SU-DHL-6 (cell line): Measurements from ENCODE around the gene NEU4.
"Not testable (repeated sequence)": the region's sequence is repeated elsewhere in the genome, so short reads cannot be mapped to it uniquely, and the experiment has no call there.

Experiments used
- H2AFZ ChIP-seq: fragments of 200-600 bp; sonication (generic); 2 replicates; pipeline ENCODE4 v1.6.1; 2014; ENCODE audit warnings: low read depth, mild to moderate bottlenecking, moderate library complexity, mixed read lengths, antibody characterized with exemption, low read length; ENCODE audit not compliant: severe bottlenecking
- H3F3A ChIP-seq: fragments of 200-600 bp; shearing (Covaris generic); 2 replicates; pipeline ENCODE4 v1.6.0; 2016; ENCODE audit warnings: antibody characterized with exemption, mild to moderate bottlenecking; ENCODE audit not compliant: insufficient read depth
- H3K27ac ChIP-seq: fragments of 200-600 bp; sonication (generic); 2 replicates; pipeline ENCODE4 v1.5.1; 2016; ENCODE audit warnings: low read depth, mild to moderate bottlenecking, low read length, moderate library complexity, mixed read lengths
- H3K27me3 ChIP-seq: fragments of 200-600 bp; sonication (generic), shearing (Covaris generic); 2 replicates; pipeline ENCODE4 v1.6.0; 2014; ENCODE audit warnings: mild to moderate bottlenecking, low read length
- H3K36me3 ChIP-seq: fragments of 200-600 bp; sonication (generic); 2 replicates; pipeline ENCODE4 v1.6.1; 2014; ENCODE audit warnings: mild to moderate bottlenecking, low read length, mixed read lengths
- H3K4me2 ChIP-seq: fragments of 300-600, 200-600 bp; shearing (Covaris generic), sonication (generic); 2 replicates; pipeline ENCODE4 v1.6.0; 2014; ENCODE audit warnings: low read length, low read depth, mild to moderate bottlenecking; ENCODE audit not compliant: poor library complexity, severe bottlenecking
- H3K4me3 ChIP-seq: fragments of 200-600 bp; sonication (generic); 2 replicates; pipeline ENCODE4 v1.5.1; 2014; ENCODE audit warnings: antibody characterized with exemption, low read length, mild to moderate bottlenecking, mixed read lengths; ENCODE audit not compliant: insufficient read depth, poor library complexity, severe bottlenecking
- H3K79me2 ChIP-seq: fragments of 200-600 bp; sonication (generic); 2 replicates; pipeline ENCODE4 v1.6.1; 2014; ENCODE audit warnings: mild to moderate bottlenecking, low read length, moderate library complexity; ENCODE audit not compliant: insufficient read depth
- H3K9ac ChIP-seq: fragments of 200-600 bp; sonication (generic); 2 replicates; pipeline ENCODE4 v1.7.0; 2014; ENCODE audit warnings: mild to moderate bottlenecking, low read length
- H3K9me2 ChIP-seq: fragments of 200-600 bp; sonication (generic); replicated peaks from 2 replicates; pipeline ENCODE4 v1.6.1; 2014; ENCODE audit warnings: low read length; ENCODE audit not compliant: insufficient read depth
- H3K9me3 ChIP-seq: fragments of 200-600 bp; sonication (generic); 2 replicates; pipeline ENCODE4 v1.6.1; 2014; ENCODE audit warnings: low read length, mixed read lengths; ENCODE audit not compliant: insufficient read depth
- H4K20me1 ChIP-seq: fragments of 200-600 bp; sonication (generic); 2 replicates; pipeline ENCODE4 v1.6.1; 2014; ENCODE audit warnings: low read depth, mild to moderate bottlenecking, antibody characterized with exemption, low read length, moderate library complexity, mixed read lengths
- CTCF ChIP-seq: fragments of 200-600 bp; sonication (generic); IDR thresholded peaks from one replicate; pipeline ENCODE4 v1.5.1; 2017; ENCODE audit warnings: antibody characterized with exemption, mild to moderate bottlenecking, low read length, moderate library complexity; ENCODE audit not compliant: insufficient read depth, poor library complexity, severe bottlenecking
- EZH2phosphoT487 ChIP-seq: fragments of 200-600 bp; sonication (generic), shearing (Covaris generic); conservative IDR thresholded peaks from 2 replicates; pipeline ENCODE4 v1.6.1; 2018; ENCODE audit warnings: mild to moderate bottlenecking, antibody characterized with exemption, low read length, moderate library complexity, mixed read lengths

NEU4 gene

GRCh38 chr2:241816431-241817121, 7.6 kb downstream of the NEU4 start:
- no peak overlapping the region for H3K4me3 ChIP-seq
- H2AFZ ChIP-seq: no peak overlapping the region
- H3K79me2 ChIP-seq: no peaks in the 10 kb centered on the region
- no peak overlapping the region for H3K4me2 ChIP-seq
- no peaks in the 10 kb centered on the region for H4K20me1 ChIP-seq
- H3K36me3 ChIP-seq: no peaks in the 10 kb centered on the region
- H3K9ac ChIP-seq: no peak overlapping the region
- H3K9me2 ChIP-seq: no peaks in the 10 kb centered on the region
- TF ChIP-seq EZH2phosphoT487 (no peak), CTCF (no peak)
- no peaks in the 10 kb centered on the region for H3K27me3 ChIP-seq
- no peaks in the 10 kb centered on the region for H3F3A ChIP-seq
- no peaks in the 10 kb centered on the region for H3K9me3 ChIP-seq
- H3K27ac ChIP-seq: no peak overlapping the region

GRCh38 chr2:241817126-241817820, 8.3 kb downstream of the NEU4 start:
- no peaks in the 10 kb centered on the region for H3K27me3 ChIP-seq
- no peaks in the 10 kb centered on the region for H4K20me1 ChIP-seq
- TF ChIP-seq CTCF: no peak
- no peak for TF ChIP-seq EZH2phosphoT487
- no peak overlapping the region for H3K9ac ChIP-seq
- H3K27ac ChIP-seq: no peak overlapping the region
- no peak overlapping the region for H3K4me2 ChIP-seq
- no peaks in the 10 kb centered on the region for H3F3A ChIP-seq
- no peaks in the 10 kb centered on the region for H3K79me2 ChIP-seq
- H3K9me2 ChIP-seq: no peaks in the 10 kb centered on the region
- H2AFZ ChIP-seq: no peak overlapping the region
- H3K36me3 ChIP-seq: no peaks in the 10 kb centered on the region
- H3K4me3 ChIP-seq: no peak overlapping the region
- H3K9me3 ChIP-seq: no peaks in the 10 kb centered on the region

- not testable (repeated sequence) for H3K4me2 ChIP-seq, H3K27me3 ChIP-seq, H3K27ac ChIP-seq, H3K36me3 ChIP-seq, H3K9me2 ChIP-seq, H3K9me3 ChIP-seq, H4K20me1 ChIP-seq, H3F3A ChIP-seq, H3K4me3 ChIP-seq, H3K9ac ChIP-seq, H2AFZ ChIP-seq, H3K79me2 ChIP-seq
Observed at GRCh38 chr2:241817821-241818215, 8.8 kb downstream of the NEU4 start.
